SJSA1 (cell line): ENCODE measurements around the gene KCTD14. TPM values are rescaled to one million over a fixed set of nuclear protein-coding genes. Genes with fewer than 3 reads are reported as not detected.
"Not testable (repeated sequence)": the region's sequence is repeated elsewhere in the genome, so short reads cannot be mapped to it uniquely, and the experiment has no call there.

Source experiments
- DNase-seq, 2 experiments: peaks; one replicate each; pipeline ENCODE4 v3.0.0-alpha.2; 2015 to 2020; ENCODE audit warnings: low spot score in 2 of 2, low read depth in 1 of 2
- H3K27ac ChIP-seq: fragments of 250-450 bp; sonication (Bioruptor Pico); 2 replicates; pipeline ENCODE4 v1.5.1; 2020; ENCODE audit warnings: mild to moderate bottlenecking, moderate library complexity
- H3K27me3 ChIP-seq: fragments of 250-450 bp; sonication (Bioruptor Pico); replicated peaks from 2 replicates; pipeline ENCODE4 v1.5.1; 2020; ENCODE audit warnings: mild to moderate bottlenecking, moderate library complexity
- H3K36me3 ChIP-seq: fragments of 250-450 bp; sonication (Bioruptor Pico); 2 replicates; pipeline ENCODE4 v1.5.1; 2020; ENCODE audit warnings: mild to moderate bottlenecking
- H3K4me1 ChIP-seq: fragments of 250-450 bp; sonication (Bioruptor Pico); replicated peaks from 2 replicates; pipeline ENCODE4 v1.6.1; 2021; ENCODE audit warnings: mild to moderate bottlenecking
- H3K4me3 ChIP-seq: fragments of 250-450 bp; sonication (Bioruptor Pico); 2 replicates; pipeline ENCODE4 v1.5.1; 2020; ENCODE audit warnings: mild to moderate bottlenecking
- H3K9me3 ChIP-seq: fragments of 250-450 bp; sonication (Bioruptor Pico); replicated peaks from 2 replicates; pipeline ENCODE4 v1.5.1; 2020; ENCODE audit warnings: mild to moderate bottlenecking
- total RNA-seq: library from RNA; depleted of rRNA; stranded (reverse); fragments of >200 nt; shearing (Covaris generic); gene quantifications from 2 replicates; pipeline ENCODE4 v1.2.3, GENCODE V29; 2014; rRNA removed

The KCTD14 gene
- total RNA-seq, 1 experiment from 2014 or later: 7.7 TPM

- H3K36me3 ChIP-seq: no peaks in the 10 kb centered on the region
- no peak overlapping the region for H3K27ac ChIP-seq
- peaks cover 6% of the 10 kb centered on the region for H3K4me1 ChIP-seq
- no peak for DNase-seq
- no peaks in the 10 kb centered on the region for H3K9me3 ChIP-seq
- H3K27me3 ChIP-seq: no peaks in the 10 kb centered on the region
- H3K4me3 ChIP-seq: peak overlapping the region; percentile 48
Measured at GRCh38 chr11:77993902-77994301, 29.2 kb downstream of the KCTD14 start.

GRCh38 chr11:77990981-77991380 is 32.1 kb downstream of the KCTD14 start:
- Histone ChIP-seq H3K9me3 (no peaks in the 10 kb centered on the region), H3K27ac (no peak overlapping the region), H3K27me3 (no peaks in the 10 kb centered on the region), H3K36me3 (peaks cover under 1% of the 10 kb centered on the region; the same call in 1 of the 2 replicates), H3K4me1 (peaks cover 6% of the 10 kb centered on the region), H3K4me3 (no peak overlapping the region)
- no peak for DNase-seq

GRCh38 chr11:77986456-77986855 is 36.6 kb downstream of the KCTD14 start:
- not testable (repeated sequence) for H3K27me3 ChIP-seq, H3K36me3 ChIP-seq, H3K4me3 ChIP-seq, H3K27ac ChIP-seq, DNase-seq, H3K4me1 ChIP-seq, H3K9me3 ChIP-seq

- Histone ChIP-seq H3K4me1 (no peaks in the 10 kb centered on the region), H3K27me3 (no peaks in the 10 kb centered on the region), H3K9me3 (no peaks in the 10 kb centered on the region), H3K4me3 (no peak overlapping the region), H3K27ac (no peak overlapping the region), H3K36me3 (peaks cover 4% of the 10 kb centered on the region; the same call in 1 of the 2 replicates)
- no peak for DNase-seq
Measured at GRCh38 chr11:77981346-77981947, 41.6 kb downstream of the KCTD14 start.

- Histone ChIP-seq H3K9me3 (no peaks in the 10 kb centered on the region), H3K4me1 (no peaks in the 10 kb centered on the region), H3K27ac (no peak overlapping the region), H3K4me3 (no peak overlapping the region), H3K36me3 (no peaks in the 10 kb centered on the region), H3K27me3 (no peaks in the 10 kb centered on the region)
- DNase-seq: no peak
Measured at GRCh38 chr11:77968337-77968736, 54.7 kb downstream of the KCTD14 start.

- DNase-seq: no peak
- H3K9me3 ChIP-seq: no peaks in the 10 kb centered on the region
- H3K27ac ChIP-seq: no peak overlapping the region
- H3K27me3 ChIP-seq: no peaks in the 10 kb centered on the region
- no peak overlapping the region for H3K4me3 ChIP-seq
- H3K36me3 ChIP-seq: no peaks in the 10 kb centered on the region
- H3K4me1 ChIP-seq: no peaks in the 10 kb centered on the region
Measured at GRCh38 chr11:77967753-77968152, 55.3 kb downstream of the KCTD14 start.

- no peaks in the 10 kb centered on the region for H3K4me1 ChIP-seq
- no peaks in the 10 kb centered on the region for H3K36me3 ChIP-seq
- no peaks in the 10 kb centered on the region for H3K9me3 ChIP-seq
Measured at GRCh38 chr11:77967121-77967520, 56.0 kb downstream of the KCTD14 start.

GRCh38 chr11:77966338-77966737 is 56.7 kb downstream of the KCTD14 start:
- Histone ChIP-seq H3K4me1 (no peaks in the 10 kb centered on the region), H3K27me3 (no peaks in the 10 kb centered on the region), H3K4me3 (no peak overlapping the region), H3K9me3 (no peaks in the 10 kb centered on the region), H3K27ac (no peak overlapping the region), H3K36me3 (no peaks in the 10 kb centered on the region)
- no peak for DNase-seq

More at GRCh38 chr11:77967121-77967520, 56.0 kb downstream of the KCTD14 start:
- no peaks in the 10 kb centered on the region for H3K27me3 ChIP-seq
- DNase-seq: no peak
- H3K4me3 ChIP-seq: no peak overlapping the region
- H3K27ac ChIP-seq: no peak overlapping the region

Other genes with a start within 250 kb of the KCTD14 start
- gene RSF1, start 202.6 kb downstream of the KCTD14 start, total RNA-seq: 9.5 and 10.6 TPM in 2 replicates
- 34.5 and 52.8 TPM in 2 replicates for gene AAMDC, start 202.1 kb downstream of the KCTD14 start, total RNA-seq
- gene INTS4, start 28.6 kb downstream of the KCTD14 start, total RNA-seq: 13.9 and 14.3 TPM in 2 replicates
- not detected in 2 replicates for gene THRSP, start 40.6 kb upstream of the KCTD14 start, total RNA-seq
- gene NDUFC2, start 56.6 kb upstream of the KCTD14 start, total RNA-seq: 100 and 179 TPM in 2 replicates
- 41.7 and 41.8 TPM in 2 replicates for gene ALG8, start 116.3 kb upstream of the KCTD14 start, total RNA-seq
- 2.1 and 5.7 TPM in 2 replicates for gene KCTD21, start 165.3 kb upstream of the KCTD14 start, total RNA-seq
- gene USP35, start 165.6 kb upstream of the KCTD14 start, total RNA-seq: 3.4 and 4.0 TPM in 2 replicates